WI38 (cell line): ENCODE results near the gene RND1.

ENCODE experiments used
- H3K4me3 ChIP-seq: 2 replicates; pipeline ENCODE4 v1.5.1; 2011; ENCODE audit warnings: low read depth, mild to moderate bottlenecking, control low read depth, low read length
- CTCF ChIP-seq: IDR thresholded peaks from 2 replicates; pipeline ENCODE4 v1.5.1; 2012; ENCODE audit warnings: low read depth, mild to moderate bottlenecking, control low read depth, low read length

RND1 gene

DNA sequence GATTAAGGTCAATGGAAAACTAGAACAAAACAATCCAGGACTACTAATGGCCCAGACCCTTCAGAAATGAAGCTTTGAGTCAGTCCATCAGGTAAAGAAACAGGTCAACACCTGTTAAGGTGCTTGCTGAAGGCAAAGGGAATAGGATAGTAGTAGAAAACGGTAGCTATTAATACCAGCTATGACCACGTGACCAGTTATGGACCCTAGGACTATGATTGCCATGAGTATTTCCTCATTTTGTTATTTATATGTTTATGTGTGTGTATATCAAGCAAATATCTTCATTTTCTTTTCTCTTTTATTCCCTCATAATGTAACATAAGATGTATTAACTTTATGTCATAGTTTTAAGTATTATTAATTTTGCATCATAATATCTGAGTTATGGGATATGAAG, 34.0 kb upstream of the RND1 start:
- no peak overlapping the region for H3K4me3 ChIP-seq
- TF ChIP-seq CTCF: no peak

GRCh38 chr12:48894271-48894670, 28.6 kb upstream of the RND1 start:
- no peak for TF ChIP-seq CTCF
- H3K4me3 ChIP-seq: no peak overlapping the region

- peak; percentile 85 for TF ChIP-seq CTCF
- peak overlapping the region; percentile 45 for H3K4me3 ChIP-seq
These were observed 25.2 kb upstream of the RND1 start for GRCh38 chr12:48890657-48891418.

DNA sequence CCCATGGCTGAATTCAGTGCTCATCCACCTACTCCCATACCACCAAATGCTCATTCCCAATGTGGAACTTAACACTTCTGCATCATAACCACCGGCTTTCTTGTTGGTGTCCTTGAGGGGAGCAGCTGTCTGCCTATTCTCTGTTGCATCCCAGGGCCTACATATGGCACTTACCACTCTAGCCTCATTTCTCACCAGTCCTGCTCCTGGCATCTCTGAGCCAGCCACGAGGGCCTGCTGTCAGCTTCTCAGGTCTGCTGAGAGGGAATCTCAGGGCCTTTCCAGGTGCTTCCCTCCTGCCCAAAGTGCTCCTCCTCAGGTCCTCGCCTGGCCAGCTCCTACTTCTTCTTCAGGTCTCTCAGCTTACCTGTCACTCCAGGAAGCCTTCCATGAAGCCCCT, 24.0 kb upstream of the RND1 start:
- H3K4me3 ChIP-seq: no peak overlapping the region

DNA sequence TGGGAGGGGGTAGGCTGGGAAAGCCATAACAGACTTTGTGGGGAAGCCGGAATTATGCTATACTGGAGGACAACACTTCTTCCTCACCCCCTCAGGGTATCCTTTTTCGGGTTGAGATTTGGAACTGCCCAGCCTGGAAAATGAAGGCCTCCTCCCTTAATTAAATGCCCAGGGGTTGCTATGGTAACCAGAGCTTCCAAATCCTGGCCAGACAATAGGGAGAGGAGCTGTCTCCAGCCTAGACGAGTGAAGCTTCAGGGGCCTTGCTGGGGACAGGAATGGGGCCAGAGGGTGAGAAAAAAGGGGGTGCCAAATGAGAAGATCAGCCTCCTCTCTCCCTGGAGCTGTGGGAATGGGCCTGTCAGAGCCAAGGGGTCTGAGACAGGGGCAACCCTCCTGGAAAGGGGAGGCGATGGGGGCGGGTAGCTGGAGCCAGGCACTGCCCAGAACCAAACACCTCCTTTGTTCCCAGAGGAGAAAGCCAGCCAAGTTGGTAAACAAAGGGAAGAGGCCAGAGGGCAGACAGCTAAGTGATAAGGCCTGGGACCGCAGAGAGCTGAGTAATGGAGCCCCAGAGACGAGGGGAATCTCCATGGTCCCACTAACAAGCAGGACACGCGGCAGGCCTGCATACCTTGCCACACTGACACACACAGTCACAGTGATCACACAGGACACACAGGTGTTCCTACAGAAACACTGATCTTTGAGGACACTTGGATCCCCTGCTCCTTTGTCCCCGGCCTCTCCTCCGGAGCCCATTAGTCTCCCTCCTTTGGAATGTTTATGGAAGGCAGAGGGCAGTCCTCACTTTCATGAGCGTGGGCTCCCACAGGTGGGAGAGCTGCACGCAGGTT, 17.9 kb upstream of the RND1 start:
- no peak overlapping the region for H3K4me3 ChIP-seq
- TF ChIP-seq CTCF: no peak

More for the DNA sequence above, 24.0 kb upstream of the RND1 start:
- TF ChIP-seq CTCF: no peak

GRCh38 chr12:48882972-48883304, 17.3 kb upstream of the RND1 start:
- H3K4me3 ChIP-seq: no peak overlapping the region
- TF ChIP-seq CTCF: no peak

DNA sequence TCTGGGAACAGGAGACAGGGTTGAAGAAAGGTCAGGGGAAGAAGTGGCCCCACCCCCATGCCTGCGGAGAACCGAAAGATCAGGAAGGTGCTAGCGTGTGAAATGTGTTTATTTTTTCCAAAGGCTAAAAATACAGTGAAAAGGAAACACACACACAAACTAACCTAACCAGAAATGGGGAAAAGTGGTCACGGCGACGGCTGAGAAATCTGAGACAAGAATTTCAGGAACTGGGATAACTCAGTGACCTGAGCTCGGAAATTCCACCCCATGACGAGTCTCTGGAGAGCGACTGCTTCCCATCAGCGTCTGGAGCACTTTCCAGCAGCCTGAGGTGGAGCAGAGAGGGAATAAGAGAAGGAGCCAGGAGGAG, 16.6 kb upstream of the RND1 start:
- no peak for TF ChIP-seq CTCF

More for the DNA sequence above, 16.6 kb upstream of the RND1 start:
- peak overlapping the region; percentile 11 for H3K4me3 ChIP-seq
